NCI-H146 treated with DMSO at 0.1 percent for 48 hours (cell line): ENCODE measurements around the gene PRR7.

Experiments used
- DNase-seq: peaks from one replicate; lab custom pipeline; 2025; ENCODE audit not compliant: unreplicated experiment; lab: John Stamatoyannopoulos, UW

The PRR7 gene

GRCh38 chr5:177423671-177424070 lies 22.9 kb upstream of the PRR7 start:
- DNase-seq: no peak

- DNase-seq: no peak
Measured at GRCh38 chr5:177425196-177425800, 21.3 kb upstream of the PRR7 start.

- peak; percentile 97 for DNase-seq
Measured at GRCh38 chr5:177425801-177426565, 20.6 kb upstream of the PRR7 start.

DNA sequence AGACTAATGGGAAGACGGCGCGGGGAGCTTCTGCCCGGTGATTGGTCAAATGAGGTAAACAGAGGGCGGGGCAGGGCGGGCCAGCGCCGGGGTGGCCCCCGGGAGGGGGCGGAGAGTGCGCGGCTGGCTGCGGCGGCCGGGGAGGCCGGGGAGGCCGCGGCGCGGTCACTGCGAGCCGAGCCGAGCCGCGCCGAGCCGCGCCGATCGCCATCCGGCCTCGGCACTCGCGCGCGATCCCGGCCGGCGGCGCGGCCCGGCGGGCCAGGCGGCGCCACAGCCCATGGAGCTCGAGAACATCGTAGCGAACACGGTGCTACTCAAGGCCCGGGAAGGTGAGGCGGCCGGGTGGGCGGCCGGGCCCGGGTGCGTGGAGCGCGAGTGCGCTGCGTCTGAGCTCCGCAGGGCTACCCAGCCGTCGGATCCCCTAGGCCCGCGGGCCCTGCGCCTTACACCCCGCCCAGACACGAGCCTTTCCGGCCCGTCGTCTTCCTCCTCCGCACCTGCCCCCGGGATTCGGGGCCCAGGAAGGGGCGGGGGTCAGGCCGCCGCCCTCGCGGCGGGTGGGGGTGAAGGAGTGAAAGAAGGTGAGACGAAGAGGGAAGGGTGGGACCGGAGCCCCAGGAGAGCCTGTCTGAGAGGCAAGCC lies 19.9 kb upstream of the PRR7 start, which contains the start of gene GRK6:
Gene GRK6, plus strand, starts transcription at position 111 of the 645 bp plus-strand sequence. Its CDS starts 170 bp downstream, at position 281.
- DNase-seq: no peak

- DNase-seq: no peak
Measured at GRCh38 chr5:177427211-177427822, 19.3 kb upstream of the PRR7 start.

GRCh38 chr5:177427919-177428573 lies 18.6 kb upstream of the PRR7 start:
- DNase-seq: no peak

DNA sequence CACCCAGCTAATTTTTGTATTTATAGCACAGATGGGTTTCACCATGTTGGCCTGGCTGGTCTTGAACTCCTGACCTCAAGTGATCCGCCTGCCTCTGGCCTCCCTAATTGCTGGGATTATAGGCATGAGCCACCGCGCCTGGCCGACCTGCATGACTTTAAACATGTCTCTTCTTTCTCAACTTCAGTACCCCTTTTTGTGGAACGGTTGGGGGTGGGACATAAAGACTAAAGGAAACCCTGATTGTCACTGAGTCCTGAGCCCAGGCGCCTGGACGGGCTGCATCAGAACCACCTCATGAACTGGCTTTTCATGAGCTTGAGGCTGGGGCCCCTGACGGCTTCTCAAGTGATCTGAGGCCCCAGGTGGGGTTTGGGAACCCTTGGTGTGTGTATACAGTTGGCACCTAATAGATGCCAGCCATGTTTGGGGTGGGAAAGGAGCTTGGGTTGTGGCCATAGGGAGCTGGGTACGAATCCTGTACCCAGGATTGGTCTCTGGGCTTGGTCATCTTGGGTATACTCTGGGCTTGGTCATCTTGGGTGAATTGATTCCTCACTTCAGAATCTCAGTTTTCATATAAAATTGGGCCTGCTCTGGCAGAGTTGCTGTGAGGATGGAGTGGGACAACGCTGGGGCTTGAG lies 17.9 kb upstream of the PRR7 start:
- DNase-seq: no peak

DNA sequence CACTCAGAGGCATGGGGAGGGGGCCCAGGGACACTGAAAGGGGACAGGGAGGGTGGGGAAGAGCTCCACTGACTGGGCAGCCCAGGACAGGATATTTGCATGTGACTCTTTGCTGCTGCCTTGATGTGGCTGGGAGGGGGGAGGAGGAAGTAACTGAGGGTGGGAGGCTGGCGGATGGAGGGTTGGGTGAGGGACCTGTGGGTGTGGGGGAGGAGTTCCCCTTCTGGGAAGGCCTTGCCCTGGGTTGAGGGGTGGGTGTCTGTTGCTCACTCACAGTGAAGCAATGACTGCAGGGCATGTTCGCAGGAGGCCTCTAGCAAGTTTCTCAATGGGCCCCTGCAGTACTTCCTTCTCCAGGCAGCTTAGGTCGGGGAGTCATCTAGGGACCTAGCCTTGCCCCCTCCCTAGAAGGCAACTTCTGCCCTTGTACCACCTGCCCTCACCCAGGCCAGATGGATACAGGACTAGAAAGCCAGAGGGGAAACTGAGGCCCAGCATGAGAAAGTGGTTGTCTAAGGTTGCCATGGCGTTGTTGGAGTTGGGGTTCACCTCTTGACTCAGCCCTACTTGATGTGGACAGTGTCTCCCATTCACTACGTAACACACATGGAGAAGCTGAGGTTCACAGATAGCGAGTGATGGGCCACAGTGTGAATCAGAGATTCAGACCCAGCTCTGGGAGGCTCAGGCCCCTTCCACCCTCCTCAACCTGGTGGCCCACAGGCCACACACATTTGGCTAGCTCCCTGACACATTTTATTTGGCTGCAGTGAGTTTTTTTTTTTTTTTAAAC lies 17.2 kb upstream of the PRR7 start:
- DNase-seq: no peak

GRCh38 chr5:177430140-177430951 lies 16.3 kb upstream of the PRR7 start:
- DNase-seq: no peak

DNA sequence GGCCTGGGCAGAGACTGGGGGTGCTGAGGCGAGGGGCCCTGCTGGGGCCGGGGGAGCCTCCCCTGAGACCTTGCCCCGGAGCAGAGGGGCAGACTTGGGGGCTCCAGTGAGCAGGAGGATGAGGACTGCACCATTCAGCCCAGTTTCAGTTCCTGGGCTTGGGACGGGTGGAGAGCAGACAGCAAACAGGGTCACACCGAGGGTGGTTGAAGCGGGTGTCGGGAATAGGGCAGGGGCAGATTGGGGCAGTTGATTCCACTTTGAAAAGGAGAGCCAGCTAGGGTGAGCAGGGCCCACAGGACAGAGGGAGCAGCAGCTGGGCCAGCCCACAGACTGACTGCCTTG lies 15.7 kb upstream of the PRR7 start:
- DNase-seq: no peak

DNA sequence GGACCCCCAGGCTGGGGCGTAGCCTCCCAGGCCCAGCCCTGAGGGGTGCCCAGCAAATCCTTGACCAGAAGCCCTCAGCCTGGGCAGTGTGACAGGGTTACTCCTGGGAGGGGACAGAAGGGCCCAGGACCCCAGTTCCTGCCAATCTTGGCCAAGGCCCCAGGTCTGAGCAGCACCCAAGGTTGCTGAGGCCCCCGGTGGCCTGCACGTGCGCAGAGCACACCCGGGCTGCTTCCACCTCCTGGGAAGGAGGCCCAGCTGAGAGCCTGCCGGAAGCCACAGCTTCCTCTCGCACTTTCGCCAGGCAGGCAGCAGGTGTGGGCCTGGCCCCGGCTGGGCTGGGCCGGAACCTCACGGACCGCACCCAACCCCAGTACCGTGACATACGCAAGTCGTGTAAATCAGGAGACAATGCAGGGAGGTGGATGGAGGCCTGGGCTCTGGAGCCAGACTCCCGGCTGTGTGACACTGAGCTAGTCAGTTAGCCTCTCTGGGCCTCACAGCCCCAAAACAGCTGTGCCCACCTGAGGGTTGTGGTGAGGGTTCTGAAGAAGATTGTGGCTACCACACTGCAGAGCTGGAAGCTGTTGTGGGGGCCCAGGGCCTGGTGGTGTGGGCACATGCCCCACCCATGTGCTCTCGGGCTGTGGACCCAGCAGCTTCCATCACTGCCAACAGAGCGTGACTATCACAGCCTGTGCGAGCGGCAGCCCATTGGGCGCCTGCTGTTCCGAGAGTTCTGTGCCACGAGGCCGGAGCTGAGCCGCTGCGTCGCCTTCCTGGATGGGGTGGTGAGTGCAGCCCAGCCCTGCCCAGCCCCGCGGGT lies 15.1 kb upstream of the PRR7 start:
- DNase-seq: no peak

- DNase-seq: no peak
Measured at GRCh38 chr5:177432143-177432838, 14.3 kb upstream of the PRR7 start.

- DNase-seq: no peak
Measured at GRCh38 chr5:177432839-177433657, 13.6 kb upstream of the PRR7 start.

DNA sequence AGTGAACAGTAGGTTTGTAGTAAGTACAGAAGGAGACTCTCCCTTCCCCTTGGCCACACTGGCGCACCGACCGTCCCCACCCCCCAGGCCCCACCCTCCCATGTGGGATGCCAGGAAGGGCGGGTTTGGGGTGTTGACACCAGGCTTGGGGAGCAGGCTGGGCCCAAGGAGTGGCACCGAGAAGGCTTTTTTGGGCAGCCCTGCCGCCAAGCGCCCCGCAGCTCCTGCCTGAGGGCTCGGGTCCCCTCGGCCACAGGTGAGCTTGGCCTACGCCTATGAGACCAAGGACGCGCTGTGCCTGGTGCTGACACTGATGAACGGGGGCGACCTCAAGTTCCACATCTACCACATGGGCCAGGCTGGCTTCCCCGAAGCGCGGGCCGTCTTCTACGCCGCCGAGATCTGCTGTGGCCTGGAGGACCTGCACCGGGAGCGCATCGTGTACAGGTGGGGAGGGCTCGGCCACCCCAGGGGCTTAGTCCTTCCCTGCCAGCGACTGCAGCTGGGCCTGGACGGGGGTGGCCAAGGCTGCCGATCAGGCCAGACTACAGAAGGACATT lies 12.9 kb upstream of the PRR7 start:
- no peak for DNase-seq

DNA sequence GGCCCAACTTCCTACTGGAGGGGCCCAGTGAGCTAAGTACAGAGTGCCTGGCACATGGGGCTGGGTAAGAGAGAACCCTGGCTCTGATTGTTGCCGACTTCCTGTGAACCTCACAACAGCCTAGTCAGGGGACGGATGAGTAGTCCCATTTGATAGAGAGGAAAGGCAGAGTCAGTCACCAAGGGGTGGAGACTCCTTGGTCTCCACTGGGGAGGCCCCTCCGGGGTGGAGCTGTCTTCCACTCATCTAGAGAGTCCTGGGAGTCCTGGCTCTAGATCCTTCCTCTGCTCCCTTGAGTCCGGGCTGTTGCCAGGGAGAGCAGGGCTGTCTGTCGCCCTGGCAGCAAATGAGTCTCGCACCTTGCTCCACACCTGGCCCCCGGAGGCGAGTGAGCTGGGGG lies 12.2 kb upstream of the PRR7 start:
- no peak for DNase-seq

DNA sequence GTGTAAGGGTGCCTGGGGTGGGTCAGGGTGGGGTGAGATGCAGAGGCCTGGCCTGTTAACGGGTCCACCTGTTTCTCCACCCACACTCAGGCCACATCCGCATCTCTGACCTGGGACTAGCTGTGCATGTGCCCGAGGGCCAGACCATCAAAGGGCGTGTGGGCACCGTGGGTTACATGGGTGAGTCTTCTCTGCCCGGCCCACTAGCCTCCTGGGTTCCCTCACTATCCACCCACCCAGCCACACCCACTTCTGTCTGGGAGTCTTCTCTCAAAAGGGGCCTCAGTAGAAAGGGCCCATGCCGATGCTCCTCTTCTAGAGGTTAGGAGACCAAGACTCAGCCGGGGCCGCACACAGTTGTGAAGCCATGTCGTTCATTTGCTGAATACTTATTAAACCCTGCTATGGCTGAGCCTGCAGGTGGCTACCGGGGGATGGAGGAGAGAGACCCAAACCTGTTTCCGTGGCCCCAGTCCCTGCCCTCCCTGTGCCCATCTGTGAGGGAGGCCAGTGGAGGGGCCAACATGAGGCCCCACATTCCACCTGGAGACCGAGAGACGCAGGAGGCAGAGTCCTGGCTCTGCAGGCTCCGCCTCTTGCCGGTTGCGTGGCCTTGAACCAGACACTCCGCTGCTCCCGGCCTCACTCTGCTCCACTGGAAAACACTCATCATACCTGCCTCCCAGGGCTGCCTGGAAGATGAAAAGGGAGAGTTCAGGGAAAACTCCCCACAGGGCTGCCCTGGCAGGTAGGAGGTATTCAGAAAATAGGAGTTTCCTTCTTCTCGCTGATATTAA lies 11.5 kb upstream of the PRR7 start:
- no peak for DNase-seq
